SK-N-SH treated with all-trans-retinoic acid at 6 μM for 48 hours (cell line): Measurements from ENCODE around the gene NPAT.

Experiments used
- BACH2 ChIP-seq: fragments of 250-450 bp; sonication (Bioruptor Pico); IDR thresholded peaks from 2 replicates; pipeline ENCODE4 v1.9.0; 2021; ENCODE audit warnings: mild to moderate bottlenecking, borderline replicate concordance
- CSRNP3 ChIP-seq: fragments of 250-450 bp; sonication (Bioruptor Pico); IDR thresholded peaks from 2 replicates; pipeline ENCODE4 v1.5.1; 2021; ENCODE audit warnings: mild to moderate bottlenecking, moderate library complexity
- GLIS3 ChIP-seq: fragments of 250-450 bp; sonication (Bioruptor Pico); IDR thresholded peaks from 2 replicates; pipeline ENCODE4 v1.5.0; 2020; ENCODE audit warnings: mild to moderate bottlenecking, moderate library complexity
- ZFP3 ChIP-seq: fragments of 250-450 bp; sonication (Bioruptor Pico); IDR thresholded peaks from 2 replicates; pipeline ENCODE4 v1.5.0; 2020; ENCODE audit warnings: mild to moderate bottlenecking, moderate library complexity
- TF ChIP-seq, protein P1 (sequence below): fragments of 250-450 bp; sonication (Bioruptor Pico); IDR thresholded peaks from 2 replicates; pipeline ENCODE4 v1.5.1; 2020; ENCODE audit warnings: low read depth, mild to moderate bottlenecking, moderate library complexity
- TF ChIP-seq, protein P2 (sequence below): fragments of 250-450 bp; sonication (Bioruptor Pico); IDR thresholded peaks from 2 replicates; pipeline ENCODE4 v1.8.0; 2020; ENCODE audit warnings: mild to moderate bottlenecking, moderate library complexity, borderline replicate concordance

GRCh38 chr11:108148556-108148955 is 73.9 kb downstream of the NPAT start:
- no peak for TF ChIP-seq ZFP3 (CRISPR knock-in tag)
- TF ChIP-seq, protein P1, sequence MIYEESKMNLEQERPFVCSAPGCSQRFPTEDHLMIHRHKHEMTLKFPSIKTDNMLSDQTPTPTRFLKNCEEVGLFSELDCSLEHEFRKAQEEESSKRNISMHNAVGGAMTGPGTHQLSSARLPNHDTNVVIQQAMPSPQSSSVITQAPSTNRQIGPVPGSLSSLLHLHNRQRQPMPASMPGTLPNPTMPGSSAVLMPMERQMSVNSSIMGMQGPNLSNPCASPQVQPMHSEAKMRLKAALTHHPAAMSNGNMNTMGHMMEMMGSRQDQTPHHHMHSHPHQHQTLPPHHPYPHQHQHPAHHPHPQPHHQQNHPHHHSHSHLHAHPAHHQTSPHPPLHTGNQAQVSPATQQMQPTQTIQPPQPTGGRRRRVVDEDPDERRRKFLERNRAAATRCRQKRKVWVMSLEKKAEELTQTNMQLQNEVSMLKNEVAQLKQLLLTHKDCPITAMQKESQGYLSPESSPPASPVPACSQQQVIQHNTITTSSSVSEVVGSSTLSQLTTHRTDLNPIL (CRISPR knock-in tag), result no peak
- no peak for TF ChIP-seq CSRNP3 (CRISPR knock-in tag)
- no peak for TF ChIP-seq GLIS3 (CRISPR knock-in tag)
- TF ChIP-seq, protein P2, sequence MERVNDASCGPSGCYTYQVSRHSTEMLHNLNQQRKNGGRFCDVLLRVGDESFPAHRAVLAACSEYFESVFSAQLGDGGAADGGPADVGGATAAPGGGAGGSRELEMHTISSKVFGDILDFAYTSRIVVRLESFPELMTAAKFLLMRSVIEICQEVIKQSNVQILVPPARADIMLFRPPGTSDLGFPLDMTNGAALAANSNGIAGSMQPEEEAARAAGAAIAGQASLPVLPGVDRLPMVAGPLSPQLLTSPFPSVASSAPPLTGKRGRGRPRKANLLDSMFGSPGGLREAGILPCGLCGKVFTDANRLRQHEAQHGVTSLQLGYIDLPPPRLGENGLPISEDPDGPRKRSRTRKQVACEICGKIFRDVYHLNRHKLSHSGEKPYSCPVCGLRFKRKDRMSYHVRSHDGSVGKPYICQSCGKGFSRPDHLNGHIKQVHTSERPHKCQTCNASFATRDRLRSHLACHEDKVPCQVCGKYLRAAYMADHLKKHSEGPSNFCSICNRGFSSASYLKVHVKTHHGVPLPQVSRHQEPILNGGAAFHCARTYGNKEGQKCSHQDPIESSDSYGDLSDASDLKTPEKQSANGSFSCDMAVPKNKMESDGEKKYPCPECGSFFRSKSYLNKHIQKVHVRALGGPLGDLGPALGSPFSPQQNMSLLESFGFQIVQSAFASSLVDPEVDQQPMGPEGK (CRISPR knock-in tag), result no peak
- TF ChIP-seq BACH2 (CRISPR knock-in tag), result no peak
